B cell (primary cell): Measurements from ENCODE around the gene CNR2. TPM values are rescaled to one million over a fixed set of nuclear protein-coding genes. Genes with fewer than 3 reads are reported as not detected.

Source experiments
- ATAC-seq: fragments of 200-7000 bp; cut with Tn5 transposase; one replicate; pipeline ENCODE4 v1.10.0; 2021; ENCODE audit warnings: low read depth, mild to moderate bottlenecking, moderate number of reproducible peaks, moderate library complexity
- CTCF ChIA-PET: fragments of 350-600 bp; sonication (Branson Sonifier 250); formaldehyde crosslinking; loops from one replicate; lab custom pipeline; 2021; ENCODE audit warnings: antibody characterized with exemption, inconsistent platforms; lab: Charles Lee
- POLR2A ChIA-PET: fragments of 350-600 bp; sonication (Branson Sonifier 250); formaldehyde crosslinking; loops from one replicate; lab custom pipeline; 2021; ENCODE audit warnings: antibody characterized with exemption; lab: Charles Lee
- DNase-seq: peaks from one replicate; pipeline ENCODE4 v3.0.0; 2013
- H2AFZ ChIP-seq: 2 replicates; pipeline ENCODE4 v1.6.1; 2012; ENCODE audit warnings: mild to moderate bottlenecking, low read depth, low read length; ENCODE audit not compliant: insufficient read depth, poor library complexity, severe bottlenecking
- H3K27ac ChIP-seq, 2 donors: 1 replicate in 1 of 2; 2 replicates in 1 of 2; pipeline ENCODE4 v1.5.1; 2012 to 2013; ENCODE audit warnings: low read length in 2 of 2, mild to moderate bottlenecking in 2 of 2, moderate library complexity in 1 of 2
- H3K27me3 ChIP-seq, 4 experiments: fragments of 200-600 bp in 1 of 4; sonication (generic) in 1 of 4; replicated peaks in 1 of 4; 1 replicate in 2 of 4; 2 replicates in 2 of 4; pipeline versions ENCODE4 v1.6.1 to v1.7.0; 2013 to 2016; ENCODE audit warnings: low read length in 3 of 4, mild to moderate bottlenecking in 2 of 4, mixed read lengths in 1 of 4, moderate library complexity in 1 of 4; ENCODE audit not compliant: insufficient read depth in 4 of 4, control insufficient read depth in 3 of 4; ENCODE audit errors: control extremely low read depth in 1 of 4
- H3K36me3 ChIP-seq, 2 experiments: replicated peaks in 1 of 2; 1 replicate in 1 of 2; 2 replicates in 1 of 2; pipeline versions ENCODE4 v1.6.1 to v1.7.1; 2013; ENCODE audit warnings: low read length in 1 of 2; ENCODE audit not compliant: insufficient read depth in 2 of 2, control insufficient read depth in 1 of 2; ENCODE audit errors: control extremely low read depth in 1 of 2, extremely low read depth in 1 of 2
- H3K4me1 ChIP-seq, 2 donors: fragments of 200-600 bp in 1 of 2; sonication (generic) in 1 of 2; 1 replicate in 1 of 2; 2 replicates in 1 of 2; pipeline versions ENCODE4 v1.5.1 to v1.6.1; 2013 to 2017; ENCODE audit warnings: low read length in 2 of 2; ENCODE audit not compliant: control insufficient read depth in 2 of 2, insufficient read depth in 2 of 2
- H3K4me2 ChIP-seq: replicated peaks from 2 replicates; pipeline ENCODE3; 2012; ENCODE audit warnings: mild to moderate bottlenecking, low read depth, low read length; ENCODE audit not compliant: poor library complexity, severe bottlenecking
- H3K4me3 ChIP-seq, 5 experiments: fragments of 200-600 bp in 1 of 5; sonication (generic) in 1 of 5; 1 replicate in 3 of 5; 2 replicates in 2 of 5; pipeline versions ENCODE4 v1.5.1 to v1.7.0; 2011 to 2016; ENCODE audit warnings: low read length in 4 of 5, mild to moderate bottlenecking in 4 of 5, low read depth in 2 of 5, control low read depth in 1 of 5, moderate library complexity in 1 of 5; ENCODE audit not compliant: insufficient read depth in 1 of 5; ENCODE audit errors: control extremely low read depth in 1 of 5, extremely low read depth in 1 of 5
- H3K79me2 ChIP-seq: fragments of 200-600 bp; sonication (generic); one replicate; pipeline ENCODE4 v1.6.0; 2016; ENCODE audit warnings: low read length; ENCODE audit not compliant: control insufficient read depth, insufficient read depth
- H3K9ac ChIP-seq: fragments of 200-600 bp; sonication (generic); 2 replicates; pipeline ENCODE4 v1.6.1; 2017; ENCODE audit warnings: mild to moderate bottlenecking, low read length, moderate library complexity
- H3K9me3 ChIP-seq, 3 donors: one replicate each; pipeline versions ENCODE4 v1.6.1 to v1.7.1; 2013; ENCODE audit warnings: low read length in 2 of 3; ENCODE audit not compliant: control insufficient read depth in 2 of 3, insufficient read depth in 1 of 3; ENCODE audit errors: control extremely low read depth in 1 of 3
- H4K20me1 ChIP-seq: 2 replicates; pipeline ENCODE4 v1.6.0; 2012; ENCODE audit warnings: mild to moderate bottlenecking, low read length; ENCODE audit not compliant: insufficient read depth, control insufficient read depth, poor library complexity, severe bottlenecking
- H3K27ac Mint-ChIP-seq: one replicate; pipeline ENCODE4 v1.8.0; 2021; ENCODE audit warnings: mixed read lengths
- H3K27me3 Mint-ChIP-seq: one replicate; pipeline ENCODE4 v1.8.0; 2021; ENCODE audit warnings: mixed read lengths
- H3K4me1 Mint-ChIP-seq: one replicate; pipeline ENCODE4 v1.8.0; 2021; ENCODE audit warnings: mixed read lengths
- H3K4me3 Mint-ChIP-seq: one replicate; pipeline ENCODE4 v1.8.0; 2021; ENCODE audit warnings: mixed read lengths
- H3K9me3 Mint-ChIP-seq: one replicate; pipeline ENCODE4 v1.8.0; 2022; ENCODE audit warnings: mixed read lengths; ENCODE audit not compliant: insufficient read depth
- CTCF ChIP-seq: fragments of 200-600 bp; IDR thresholded peaks from one replicate; pipeline ENCODE4 v1.8.0; 2022; ENCODE audit warnings: antibody characterized with exemption, mild to moderate bottlenecking
- EZH2 ChIP-seq: IDR thresholded peaks from 2 replicates; pipeline ENCODE4 v1.6.1; 2012; ENCODE audit warnings: borderline replicate concordance, low read depth, mild to moderate bottlenecking, moderate library complexity, low read length; ENCODE audit not compliant: insufficient read depth, poor library complexity, severe bottlenecking
- WGBS: methylation state at CpG from one replicate; pipeline ENCODE4 v1.1.5; 2013; ENCODE audit warnings: missing lambda C conversion rate; ENCODE audit not compliant: insufficient coverage; 5-methylcytosine and 5-hydroxymethylcytosine counted together
- intact Hi-C: fragments of 100-400 bp; cut with micrococcal nuclease; formaldehyde crosslinking; loops from one replicate; pipeline ENCODE4 v1.10.0; 2022
- polyA plus RNA-seq: library from polyadenylated mRNA; depleted of rRNA; stranded (reverse); fragments of >200 nt; gene quantifications from 2 replicates; pipeline ENCODE4 v1.2.3, GENCODE V29; 2012
- total RNA-seq, 2 donors: library from RNA; stranded (reverse); fragments of 120-200 nt in 1 of 2; gene quantifications; 1 replicate in 1 of 2; 2 replicates in 1 of 2; pipeline versions ENCODE4 v1.2.3 to v1.2.4, GENCODE V29; 2013 to 2022

CNR2 gene
- total and polyA plus RNA-seq, 2 donors (not counting 1 experiment from before 2014, with no cell fraction given) = 45.6 to 63.4 TPM

DNA sequence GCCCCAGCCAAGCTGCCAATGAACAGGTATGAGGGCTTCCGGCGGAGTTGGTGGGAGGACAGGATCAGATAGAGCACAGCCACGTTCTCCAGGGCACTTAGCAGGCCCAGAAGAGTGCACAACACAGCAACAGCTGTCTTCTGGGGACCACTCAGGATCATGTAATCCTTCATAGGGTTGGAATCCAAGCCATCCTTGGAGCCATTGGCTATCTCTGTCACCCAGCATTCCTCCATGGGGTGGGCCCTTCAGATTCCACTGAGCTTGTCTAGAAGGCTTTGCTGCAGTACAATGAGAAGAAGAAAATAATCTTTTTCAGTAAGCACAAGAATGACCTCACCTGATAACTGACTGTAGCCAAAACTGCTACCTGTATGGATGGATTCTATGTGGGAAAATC is 37.8 kb downstream of the CNR2 start:
- H3K4me1 ChIP-seq = no peaks in the 10 kb centered on the region
- H3K4me1 Mint-ChIP-seq = peaks cover 17% of the 10 kb centered on the region
- no peak overlapping the region for H3K9ac ChIP-seq
- H3K9me3 Mint-ChIP-seq = no peaks in the 10 kb centered on the region
- peaks cover 6 to 27% (median 21%) of the 10 kb centered on the region in 3 donors for H3K9me3 ChIP-seq
- peaks cover 9 to 74% of the 10 kb centered on the region in 2 experiments for H3K36me3 ChIP-seq
- DNase-seq = no peak
- no peak overlapping the region for H3K4me3 ChIP-seq
- peak overlapping the region in 1 of 2 donors; percentile 5 for H3K27ac ChIP-seq
- no peak overlapping the region for H3K4me2 ChIP-seq
- TF ChIP-seq EZH2 = no peak
- TF ChIP-seq CTCF = no peak
- CTCF ChIA-PET = interaction anchor here (0.9 to 1.3 kb wide), 2 partner anchors 30 to 38 kb away, joined by 3 to 4 read pairs; no protein-coding TSS in a partner anchor
- H3K4me3 Mint-ChIP-seq = no peak overlapping the region
- peak overlapping the region; percentile 56 for H3K27ac Mint-ChIP-seq
- no peaks in the 10 kb centered on the region for H3K27me3 Mint-ChIP-seq
- peaks cover 55% of the 10 kb centered on the region for H4K20me1 ChIP-seq
- peaks cover 69% of the 10 kb centered on the region for H3K79me2 ChIP-seq
- no peak overlapping the region for H2AFZ ChIP-seq
- H3K27me3 ChIP-seq = no peaks in the 10 kb centered on the region
- WGBS = 100% methylated on average over 3 of the region's 3 CpGs
- ATAC-seq = no peak
- POLR2A ChIA-PET = interaction anchor here (0.6 to 1.3 kb wide), 2 partner anchors 38 to 97 kb away, joined by 3 read pairs; partner anchors contain the start of genes CNR2 and PITHD1
- intact Hi-C loops = no loop called here

GRCh38 chr1:23872421-23872820 is 40.7 kb downstream of the CNR2 start:
- TF ChIP-seq EZH2 = no peak
- no peak for TF ChIP-seq CTCF
- Mint-ChIP-seq H3K27ac (peak overlapping the region; percentile 21), H3K9me3 (no peaks in the 10 kb centered on the region), H3K4me1 (peaks cover 32% of the 10 kb centered on the region), H3K27me3 (no peaks in the 10 kb centered on the region), H3K4me3 (no peak overlapping the region)
- Histone ChIP-seq H3K27me3 (no peaks in the 10 kb centered on the region), H3K27ac (peak overlapping the region in 1 of 2 donors; percentile 24), H3K4me3 (no peak overlapping the region), H3K4me2 (no peak overlapping the region), H3K36me3 (peaks cover 3 to 50% of the 10 kb centered on the region in 2 experiments), H3K79me2 (peaks cover 66% of the 10 kb centered on the region), H4K20me1 (peaks cover 39% of the 10 kb centered on the region), H3K9ac (no peak overlapping the region), H3K9me3 (peaks cover 0 to 3% (median 1%) of the 10 kb centered on the region in 3 donors), H3K4me1 (peaks cover 11% of the 10 kb centered on the region in 2 donors), H2AFZ (no peak overlapping the region)
- intact Hi-C loops = no loop called here
- no peak for DNase-seq
- ChIA-PET POLR2A (interaction anchor here (1.5 to 2.9 kb wide), 2 partner anchors 10 to 37 kb away, joined by 4 to 10 read pairs; no protein-coding TSS in a partner anchor), CTCF (interaction anchor here (1.5 kb wide), 1 partner anchor 38 kb away, joined by 4 read pairs; no protein-coding TSS in a partner anchor)
- no peak for ATAC-seq
- no CpG with 5 or more reads among the region's 3 CpGs for WGBS
